NCI-H82 treated with DMSO at 0.1 percent for 48 hours (cell line): ENCODE results near the gene GADD45A.
"Not testable (repeated sequence)": the region's sequence is repeated elsewhere in the genome, so short reads cannot be mapped to it uniquely, and the experiment has no call there.

Experiments used
- DNase-seq: peaks from one replicate; lab custom pipeline; 2025; ENCODE audit not compliant: unreplicated experiment; lab: John Stamatoyannopoulos, UW

Gene GADD45A

DNA sequence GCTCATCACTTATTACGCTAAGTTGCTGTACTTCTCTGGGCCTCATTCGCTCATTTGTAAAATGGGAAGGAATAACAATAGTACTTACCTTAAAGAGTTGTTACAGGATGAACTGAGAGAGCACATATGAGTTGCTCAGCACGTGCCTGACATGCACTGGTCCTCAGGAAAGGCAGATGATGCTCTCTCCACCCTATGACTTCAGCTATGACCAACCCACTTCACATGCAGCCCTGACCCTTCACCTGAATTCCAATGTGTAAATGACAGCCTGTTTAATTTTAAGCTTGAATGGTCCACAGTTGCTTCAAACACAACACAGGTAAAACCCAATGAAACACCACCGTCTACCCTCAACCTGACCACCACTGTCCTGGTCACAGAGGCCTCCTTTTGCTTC is 32.9 kb downstream of the GADD45A start:
- no peak for DNase-seq

DNA sequence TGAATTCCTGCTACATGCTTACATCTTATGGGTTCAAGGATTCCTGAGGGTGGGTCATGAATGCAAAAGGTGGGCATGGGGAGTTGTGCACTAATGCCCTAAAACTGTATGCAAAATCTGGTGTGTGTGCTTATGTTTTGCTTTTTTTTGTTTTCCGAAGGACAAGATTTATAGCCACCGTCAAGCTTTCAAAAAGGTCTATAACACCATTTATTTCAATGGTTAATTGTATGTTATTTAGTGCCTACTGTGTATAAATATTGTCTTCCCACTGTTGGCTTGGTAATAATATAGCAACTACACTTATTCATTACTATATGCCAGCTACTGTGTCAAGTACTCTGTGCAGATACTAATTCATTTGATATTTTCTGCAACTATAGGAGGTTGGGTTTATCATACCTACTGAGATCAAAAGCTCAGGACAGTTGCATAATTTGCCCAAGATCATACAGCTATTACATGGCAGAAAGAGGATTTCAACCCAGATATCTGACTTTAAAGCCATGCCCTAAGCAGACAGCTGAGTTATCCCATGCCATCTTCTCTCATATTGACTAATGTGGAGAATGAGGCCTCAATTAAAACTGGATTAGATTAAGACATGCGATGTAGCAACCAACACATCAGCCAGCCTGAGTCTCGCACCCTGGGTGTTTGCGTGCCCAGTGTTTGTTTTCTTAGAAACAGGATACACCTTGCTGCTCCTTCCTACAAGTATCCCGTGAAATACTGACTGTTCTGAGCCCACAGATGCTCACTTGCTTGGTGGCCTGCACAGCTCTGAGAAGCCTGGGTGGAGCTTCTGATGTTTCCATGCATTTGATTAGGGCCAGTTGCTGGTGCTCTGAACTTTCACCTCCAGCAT is 34.6 kb downstream of the GADD45A start:
- no peak for DNase-seq

DNA sequence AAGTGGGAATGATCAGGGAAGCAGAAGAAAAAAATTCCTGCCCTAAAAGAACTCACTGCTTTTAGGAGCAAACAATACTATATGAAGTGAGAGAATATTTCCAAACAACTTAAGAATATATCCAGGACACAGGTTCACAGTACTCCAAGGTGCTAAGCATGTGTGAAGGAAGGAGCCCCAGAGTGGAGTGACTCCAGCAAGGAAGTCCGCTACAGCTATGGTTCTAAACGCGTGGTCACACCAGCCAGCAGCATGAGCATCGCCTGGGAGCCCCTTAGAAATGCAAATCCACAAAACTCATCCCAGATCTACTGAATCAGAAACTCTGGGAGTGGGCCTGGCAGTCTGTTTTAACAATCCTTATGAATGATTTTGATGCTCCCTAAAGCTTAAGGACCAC is 36.1 kb downstream of the GADD45A start:
- DNase-seq = no peak

DNA sequence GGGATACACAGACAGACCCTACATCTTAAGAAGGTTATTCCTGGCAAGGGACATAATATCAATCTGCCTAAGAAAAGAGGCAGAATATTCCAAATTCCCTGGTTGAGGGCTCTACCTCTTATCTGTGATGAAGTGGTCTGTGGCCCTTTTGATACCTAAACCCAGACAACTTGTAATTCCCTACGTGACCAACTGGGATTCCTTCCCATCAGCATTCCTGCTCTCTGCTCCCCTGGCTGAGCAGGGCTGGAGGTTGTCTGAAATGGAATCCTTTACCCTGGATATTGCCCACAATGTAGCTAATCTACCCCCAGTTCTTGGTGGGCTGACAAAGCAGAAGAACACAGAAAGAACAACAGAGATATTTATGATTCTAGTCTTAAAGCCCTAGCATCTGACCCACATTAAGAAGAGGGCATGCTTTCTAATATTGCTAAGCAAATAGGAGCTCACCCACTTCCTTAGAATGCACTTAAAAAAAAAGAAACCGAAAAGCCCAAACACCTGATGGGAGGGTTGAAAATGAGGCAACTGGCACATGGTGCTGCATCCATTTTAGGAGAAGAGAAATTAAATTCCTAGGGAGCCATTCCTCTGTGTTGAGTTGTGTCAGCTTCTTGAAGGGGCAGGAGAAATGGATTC is 36.8 kb downstream of the GADD45A start:
- no peak for DNase-seq

DNA sequence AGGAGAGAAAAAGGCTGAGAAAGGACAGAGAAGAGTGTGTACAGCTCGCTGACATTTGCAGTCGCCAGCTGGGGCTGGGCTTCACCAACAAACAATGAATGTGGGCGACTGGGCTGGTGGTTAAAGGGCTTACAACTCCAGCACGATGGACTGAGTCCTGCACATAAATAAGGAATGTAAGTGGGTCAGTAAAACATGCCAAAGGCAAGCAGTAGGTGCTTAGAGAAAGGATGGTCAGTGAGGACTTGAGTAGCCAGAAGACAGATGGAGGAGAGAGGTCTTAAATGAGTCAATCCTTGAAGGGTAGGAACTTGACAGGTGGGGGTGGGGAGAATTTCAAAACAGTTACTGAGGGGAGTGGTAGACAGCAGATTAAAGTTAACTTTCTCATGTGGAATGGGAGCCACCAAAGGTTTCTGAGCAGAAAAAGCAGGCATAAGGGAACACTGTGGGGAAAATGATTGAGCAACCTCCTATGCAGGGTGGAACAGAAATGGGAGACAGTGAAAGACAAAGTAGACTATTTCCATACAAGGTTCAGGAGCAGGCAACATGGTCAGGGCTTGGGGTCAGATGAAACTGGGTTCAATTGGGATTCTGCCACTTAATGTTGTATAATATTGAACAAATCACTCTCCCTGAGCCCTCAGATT is 37.4 kb downstream of the GADD45A start:
- peak; percentile 21 for DNase-seq

DNA sequence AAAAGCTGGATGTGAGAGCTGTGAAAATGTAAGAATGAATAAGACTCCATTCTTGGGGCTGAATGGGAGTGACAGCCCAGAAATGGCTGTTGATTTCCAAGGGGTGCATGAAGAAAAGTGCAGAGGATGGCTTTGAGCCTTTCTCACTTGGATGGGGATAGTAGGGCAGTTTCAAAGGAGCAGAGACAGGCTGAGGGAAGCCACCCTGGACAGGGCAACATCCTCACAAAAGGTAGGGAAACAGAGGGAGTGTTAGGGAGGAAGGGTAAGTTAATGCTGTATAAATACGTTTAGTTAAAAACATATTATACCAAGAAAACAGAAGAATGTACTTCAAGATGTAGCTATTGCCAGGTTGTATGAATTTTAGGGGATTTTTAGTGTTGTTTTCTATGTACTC is 38.1 kb downstream of the GADD45A start:
- no peak for DNase-seq

DNA sequence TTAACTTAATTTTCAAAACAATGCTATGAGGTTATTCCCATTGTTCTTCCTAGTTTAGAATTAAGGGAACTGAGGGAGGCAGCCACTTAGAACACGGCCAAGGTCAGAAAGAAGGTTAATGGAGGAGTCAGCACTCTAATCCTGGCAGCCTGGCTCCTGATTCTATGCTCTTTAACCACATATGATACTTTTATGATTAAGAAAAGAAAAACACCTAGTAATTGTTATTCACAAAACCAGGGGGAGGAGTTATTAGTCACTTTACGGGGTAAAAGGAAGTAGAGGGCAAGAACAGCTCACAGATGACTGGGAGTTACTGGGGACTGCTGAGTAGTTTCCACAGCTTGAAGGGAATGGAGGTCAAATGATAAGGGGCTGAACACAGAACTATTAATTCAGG is 38.6 kb downstream of the GADD45A start:
- no peak for DNase-seq

DNA sequence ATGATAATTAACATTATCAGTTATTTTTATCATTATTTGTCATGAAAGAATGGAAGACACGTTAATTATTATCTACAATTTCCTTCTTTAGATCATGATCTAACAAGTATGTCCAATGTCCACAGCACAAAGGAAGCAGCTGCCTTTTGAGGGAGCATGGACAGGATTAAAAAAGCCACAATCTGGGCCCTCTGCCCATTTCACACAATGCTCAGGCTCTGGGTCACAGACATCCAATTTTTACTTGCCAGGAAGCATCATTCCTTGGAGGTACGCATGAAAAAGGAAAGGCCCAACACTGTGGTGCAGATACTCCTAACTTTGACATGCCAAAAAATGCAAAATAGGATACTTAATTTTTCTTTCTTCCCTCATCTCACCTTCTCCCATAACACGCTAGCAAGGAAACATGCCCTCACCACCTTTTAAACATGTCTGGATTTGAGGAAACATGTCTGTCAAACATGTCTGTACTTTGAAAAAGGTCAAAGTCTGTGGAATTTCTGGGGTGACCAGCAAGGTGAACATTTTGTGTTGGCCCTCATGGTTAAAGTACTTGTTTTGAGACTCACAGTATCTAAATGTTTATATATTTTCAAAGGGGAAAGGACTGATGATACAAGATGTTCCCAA is 40.0 kb downstream of the GADD45A start:
- DNase-seq = no peak

DNA sequence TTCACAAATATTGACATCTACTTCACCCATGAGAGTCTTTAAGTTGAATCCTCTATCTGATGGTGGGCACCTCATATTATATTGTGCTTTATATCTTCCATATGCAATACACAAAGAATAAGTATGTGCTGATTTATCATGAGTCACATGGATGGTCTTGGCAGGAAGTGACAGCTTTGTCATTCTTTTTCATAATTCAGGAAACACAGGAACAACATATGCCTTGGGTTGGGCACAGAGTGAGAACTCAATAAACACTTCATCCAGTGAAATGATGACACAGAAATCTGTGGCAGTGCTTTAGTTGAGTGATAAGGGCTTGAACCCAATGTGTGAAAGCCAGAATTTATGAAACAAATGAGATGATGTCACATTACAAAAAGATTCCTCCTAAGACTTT is 41.2 kb downstream of the GADD45A start:
- no peak for DNase-seq

DNA sequence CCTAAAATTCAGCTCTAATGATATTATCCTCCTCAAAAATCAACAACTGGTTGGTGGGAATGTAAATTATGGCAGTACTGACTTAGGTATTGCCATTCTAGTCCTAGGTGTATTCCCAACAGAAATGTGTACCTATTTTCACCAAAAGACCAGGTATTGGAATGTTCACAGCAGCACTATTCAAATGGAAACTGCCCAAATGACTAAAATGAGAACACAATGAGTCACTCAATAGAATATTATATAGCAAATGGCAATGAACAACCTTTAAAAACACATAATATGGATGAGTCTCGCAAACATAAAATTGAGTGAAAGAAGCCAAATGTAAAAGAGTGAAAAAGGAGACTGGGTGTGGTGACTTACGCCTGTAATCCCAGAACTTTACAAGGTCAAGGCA is 44.9 kb downstream of the GADD45A start:
- DNase-seq = no peak

DNA sequence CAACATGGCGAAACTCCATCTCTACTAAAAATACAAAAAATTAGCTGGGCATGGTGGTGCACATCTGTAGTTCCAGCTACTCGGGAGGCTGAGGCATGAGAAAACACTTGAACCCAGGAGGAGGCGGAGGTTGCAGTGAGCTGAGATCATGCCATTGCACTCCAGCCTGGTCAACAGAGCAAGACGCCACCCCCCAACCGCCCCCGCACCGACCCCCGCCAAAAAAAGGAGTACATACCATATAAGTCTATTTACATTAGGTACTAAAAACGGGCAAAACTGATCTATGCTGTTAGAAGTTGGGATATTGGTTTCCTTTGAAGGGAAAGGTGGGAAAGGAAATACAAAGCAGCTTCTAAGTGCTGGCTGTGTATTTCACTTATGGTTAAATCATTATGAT is 45.3 kb downstream of the GADD45A start:
- DNase-seq = not testable (repeated sequence)

DNA sequence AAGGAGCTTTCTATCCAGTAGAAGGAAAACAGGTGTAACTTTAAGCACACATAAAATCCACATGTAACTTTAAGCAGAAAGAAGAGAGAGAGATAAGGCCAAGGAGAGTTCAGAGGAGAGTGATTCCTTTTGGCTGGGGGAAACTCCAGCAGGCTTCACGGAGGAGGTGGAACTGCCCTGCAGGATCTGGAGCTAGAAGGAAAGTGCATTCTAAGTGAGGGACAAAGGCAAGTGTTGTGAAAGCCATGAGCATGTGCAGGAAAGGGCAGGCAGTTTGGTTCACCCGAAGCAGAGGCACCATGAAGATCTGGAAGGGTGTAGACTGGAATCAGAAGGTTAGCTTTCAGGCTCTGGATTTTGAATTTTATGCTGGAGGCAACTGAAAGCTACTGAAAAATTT is 46.3 kb downstream of the GADD45A start:
- no peak for DNase-seq

DNA sequence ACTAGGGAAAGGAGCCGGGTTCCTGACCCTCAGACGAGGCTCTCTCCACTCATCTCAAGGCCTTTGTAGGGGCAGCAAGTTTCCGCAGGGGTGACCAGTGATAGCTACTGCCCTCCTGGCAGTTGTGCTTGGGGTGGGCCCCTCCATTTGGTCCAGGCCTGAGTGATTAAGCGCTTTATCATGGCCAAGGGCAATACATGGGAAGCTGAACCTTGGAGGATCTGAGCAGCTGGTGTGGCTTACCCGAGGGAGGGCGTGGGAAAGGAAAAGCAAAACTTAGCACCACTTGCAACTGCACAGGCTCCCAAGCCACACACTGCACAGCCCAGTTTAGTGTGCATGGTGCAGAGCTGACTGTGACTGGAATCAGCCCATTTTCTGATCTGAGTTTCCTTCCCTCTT is 47.8 kb downstream of the GADD45A start:
- no peak for DNase-seq

DNA sequence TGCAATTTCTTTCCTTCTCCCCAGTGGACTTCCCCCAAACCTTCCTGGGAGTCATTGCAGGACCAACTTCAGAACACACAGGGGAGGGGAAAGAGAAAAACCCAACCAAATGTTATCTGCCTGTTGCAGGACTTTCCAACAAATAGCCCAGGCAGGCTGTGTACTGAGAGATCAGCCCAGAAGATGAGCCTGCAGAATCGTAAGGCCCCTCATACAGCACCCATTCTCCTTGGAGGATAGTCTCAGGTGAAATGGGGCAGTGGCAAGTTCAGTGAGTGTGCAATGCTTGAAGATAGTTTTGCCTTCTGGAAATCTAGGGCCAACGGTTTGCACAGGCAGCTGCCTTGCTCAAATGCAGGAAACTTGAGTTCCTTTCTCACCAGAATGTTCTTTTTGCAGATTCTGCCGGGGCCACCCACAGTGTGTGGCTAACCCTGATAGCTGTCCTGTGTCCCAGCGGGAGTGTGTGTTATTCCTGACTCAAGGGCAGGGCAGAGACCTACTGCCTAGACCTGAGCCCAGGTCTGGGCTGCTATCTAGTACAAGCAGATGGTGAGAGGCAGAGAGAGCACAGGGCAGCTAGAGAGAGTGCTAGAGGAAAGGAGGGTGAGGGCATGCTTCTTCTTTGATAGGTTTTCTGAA is 48.8 kb downstream of the GADD45A start:
- no peak for DNase-seq

DNA sequence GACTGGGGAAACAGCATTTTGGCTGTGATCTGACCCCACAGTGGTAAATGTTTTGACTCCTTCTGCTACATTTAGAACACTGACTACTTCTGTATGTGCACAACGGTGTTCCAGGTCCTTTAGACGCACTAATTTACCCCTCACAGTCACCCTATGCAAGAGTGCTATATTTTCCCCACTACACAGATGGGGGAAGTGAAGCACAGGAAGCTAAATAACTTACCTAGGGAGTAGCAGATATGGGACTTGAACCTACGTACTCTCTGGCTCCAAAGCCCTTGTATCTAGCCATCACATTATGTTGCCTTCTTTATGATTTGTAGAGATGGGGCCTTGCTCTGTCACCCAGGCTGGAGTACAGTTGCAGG is 49.3 kb downstream of the GADD45A start:
- DNase-seq = no peak

DNA sequence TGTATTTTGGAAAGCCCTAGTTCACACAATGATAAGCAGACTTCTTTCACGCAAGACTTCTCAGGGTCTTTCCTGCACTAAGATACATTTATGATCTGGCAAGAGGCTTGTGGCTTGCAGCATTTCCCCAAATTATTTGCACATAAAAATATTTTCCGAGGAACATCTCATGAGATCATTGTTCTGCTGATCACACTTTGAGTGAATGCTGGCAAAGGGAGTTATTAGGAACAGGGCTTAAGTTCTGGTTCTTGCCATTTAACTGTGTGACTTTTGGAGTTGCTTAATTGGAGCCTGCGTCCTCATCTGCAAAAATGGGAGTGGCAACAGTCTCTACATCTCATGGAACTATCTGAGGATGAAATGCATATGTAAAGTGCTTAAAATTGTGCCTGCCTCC is 50.2 kb downstream of the GADD45A start:
- DNase-seq = no peak

DNA sequence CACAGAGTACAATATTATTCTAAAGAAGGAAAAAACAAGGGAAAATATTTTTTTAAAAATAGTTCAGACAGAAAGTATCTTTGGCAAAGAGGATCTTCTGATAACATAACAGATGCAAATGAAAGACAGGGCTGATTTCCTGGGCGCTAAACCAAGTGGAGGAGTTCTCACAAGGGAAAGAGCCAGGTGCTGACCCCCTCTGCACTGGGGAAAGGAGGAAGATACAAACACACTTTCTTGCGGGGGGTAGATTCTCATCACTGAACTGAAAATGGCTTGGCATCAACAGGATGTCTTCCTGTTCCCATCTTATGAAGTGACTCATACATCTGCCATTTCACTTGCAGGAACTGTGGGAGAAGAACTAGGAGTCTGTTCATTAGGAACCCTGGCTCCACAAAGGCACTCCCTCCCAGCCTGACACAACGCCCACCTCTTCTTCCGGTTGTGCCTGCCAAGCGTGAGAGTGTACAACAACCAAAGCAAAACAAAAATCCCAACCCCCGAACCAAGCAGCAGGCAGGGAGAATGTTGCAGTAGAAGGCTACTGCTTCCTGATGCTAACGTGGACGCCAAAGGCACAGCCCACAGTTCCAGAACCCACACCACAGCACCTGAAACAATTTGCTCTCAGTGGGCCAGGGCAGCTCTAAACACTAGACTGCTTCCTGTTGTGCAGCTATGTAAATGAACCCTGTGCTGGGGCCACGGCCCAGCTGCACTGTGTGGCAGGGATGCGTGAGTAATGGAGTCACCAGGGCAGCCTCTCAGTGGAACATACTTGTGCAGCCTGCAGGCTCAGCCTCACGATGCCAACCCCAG is 51.0 kb downstream of the GADD45A start:
- DNase-seq = no peak

DNA sequence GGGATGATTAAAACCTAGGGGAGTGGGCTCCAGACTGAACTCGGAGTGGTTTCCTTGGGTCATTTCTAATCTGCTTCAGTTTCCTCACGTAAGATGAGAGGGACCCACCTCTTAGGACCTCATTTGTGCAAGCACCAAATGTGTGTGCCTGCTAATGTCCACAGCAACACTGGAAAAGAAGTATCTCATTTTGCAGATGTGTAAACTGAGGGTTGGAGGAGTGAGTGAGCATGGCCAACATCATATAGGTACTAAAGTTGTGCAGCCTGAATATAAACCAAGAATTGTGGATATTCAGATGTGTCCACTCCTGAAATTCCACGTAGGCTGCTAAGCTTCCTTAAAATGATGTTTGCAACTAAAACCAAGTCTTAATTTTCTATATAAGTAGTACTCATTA is 51.7 kb downstream of the GADD45A start:
- DNase-seq = no peak

DNA sequence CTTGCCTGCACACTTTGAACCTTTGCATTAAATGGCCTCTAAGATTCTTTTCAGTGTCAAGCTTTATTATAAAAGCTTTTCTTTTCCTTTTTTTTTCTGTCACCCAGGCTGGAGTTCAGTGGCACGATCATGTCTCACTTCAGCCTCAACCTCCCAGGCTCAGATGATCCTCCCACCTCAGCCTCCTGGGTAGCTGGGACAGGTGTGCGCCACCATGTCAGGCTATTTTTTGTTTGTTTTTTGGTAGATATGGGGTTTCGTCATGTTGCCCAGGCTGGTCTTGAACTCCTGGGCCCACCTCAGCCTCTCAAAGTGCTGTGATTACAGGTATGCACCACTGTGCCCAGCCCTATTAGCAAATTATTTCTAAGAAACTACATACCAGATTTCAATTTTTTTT is 52.9 kb downstream of the GADD45A start:
- no peak for DNase-seq
